Hepatocyte (in vitro differentiated cells): ENCODE measurements around the gene SUDS3.

Experiments used
- EZH2 ChIP-seq: fragments of 200-600 bp; sonication (generic); IDR thresholded peaks from 2 replicates; pipeline ENCODE4 v1.6.1; 2016; ENCODE audit warnings: antibody characterized with exemption, mild to moderate bottlenecking, borderline replicate concordance
- EZH2phosphoT487 ChIP-seq: fragments of 200-600 bp; sonication (generic); IDR thresholded peaks from one replicate; pipeline ENCODE4 v1.6.1; 2018; ENCODE audit warnings: antibody characterized with exemption, mild to moderate bottlenecking, low read depth, moderate library complexity; ENCODE audit not compliant: unreplicated experiment, severe bottlenecking
- TF ChIP-seq, protein P1 (sequence below): fragments of 200-600 bp; sonication (generic); IDR thresholded peaks from 2 replicates; pipeline ENCODE4 v1.5.1; 2016; ENCODE audit warnings: antibody characterized with exemption, mild to moderate bottlenecking; ENCODE audit not compliant: poor library complexity

DNA sequence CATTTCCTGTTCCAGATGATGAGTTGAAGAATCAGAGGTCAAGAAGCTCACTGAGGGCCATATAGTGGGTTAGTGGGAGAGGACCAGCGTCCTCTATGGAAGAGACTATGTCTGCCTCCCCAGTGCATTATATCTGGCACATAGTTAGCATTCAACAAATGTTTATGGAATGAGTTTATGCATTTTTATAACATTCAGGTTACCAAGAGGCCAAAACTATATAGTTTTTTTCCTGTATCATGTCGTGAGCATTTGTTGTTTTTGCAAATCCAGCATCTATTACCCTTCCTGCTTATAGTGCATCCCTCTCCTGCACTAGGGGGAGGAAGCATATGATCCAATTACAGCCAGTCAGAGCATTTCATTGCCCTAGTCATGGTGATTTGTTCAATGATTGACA lies 60.6 kb downstream of the SUDS3 start:
- TF ChIP-seq, protein P1, sequence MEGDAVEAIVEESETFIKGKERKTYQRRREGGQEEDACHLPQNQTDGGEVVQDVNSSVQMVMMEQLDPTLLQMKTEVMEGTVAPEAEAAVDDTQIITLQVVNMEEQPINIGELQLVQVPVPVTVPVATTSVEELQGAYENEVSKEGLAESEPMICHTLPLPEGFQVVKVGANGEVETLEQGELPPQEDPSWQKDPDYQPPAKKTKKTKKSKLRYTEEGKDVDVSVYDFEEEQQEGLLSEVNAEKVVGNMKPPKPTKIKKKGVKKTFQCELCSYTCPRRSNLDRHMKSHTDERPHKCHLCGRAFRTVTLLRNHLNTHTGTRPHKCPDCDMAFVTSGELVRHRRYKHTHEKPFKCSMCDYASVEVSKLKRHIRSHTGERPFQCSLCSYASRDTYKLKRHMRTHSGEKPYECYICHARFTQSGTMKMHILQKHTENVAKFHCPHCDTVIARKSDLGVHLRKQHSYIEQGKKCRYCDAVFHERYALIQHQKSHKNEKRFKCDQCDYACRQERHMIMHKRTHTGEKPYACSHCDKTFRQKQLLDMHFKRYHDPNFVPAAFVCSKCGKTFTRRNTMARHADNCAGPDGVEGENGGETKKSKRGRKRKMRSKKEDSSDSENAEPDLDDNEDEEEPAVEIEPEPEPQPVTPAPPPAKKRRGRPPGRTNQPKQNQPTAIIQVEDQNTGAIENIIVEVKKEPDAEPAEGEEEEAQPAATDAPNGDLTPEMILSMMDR, result no peak
- TF ChIP-seq EZH2phosphoT487 (no peak), EZH2 (no peak)
